ENCODE data around the gene CPSF4.

DNA sequence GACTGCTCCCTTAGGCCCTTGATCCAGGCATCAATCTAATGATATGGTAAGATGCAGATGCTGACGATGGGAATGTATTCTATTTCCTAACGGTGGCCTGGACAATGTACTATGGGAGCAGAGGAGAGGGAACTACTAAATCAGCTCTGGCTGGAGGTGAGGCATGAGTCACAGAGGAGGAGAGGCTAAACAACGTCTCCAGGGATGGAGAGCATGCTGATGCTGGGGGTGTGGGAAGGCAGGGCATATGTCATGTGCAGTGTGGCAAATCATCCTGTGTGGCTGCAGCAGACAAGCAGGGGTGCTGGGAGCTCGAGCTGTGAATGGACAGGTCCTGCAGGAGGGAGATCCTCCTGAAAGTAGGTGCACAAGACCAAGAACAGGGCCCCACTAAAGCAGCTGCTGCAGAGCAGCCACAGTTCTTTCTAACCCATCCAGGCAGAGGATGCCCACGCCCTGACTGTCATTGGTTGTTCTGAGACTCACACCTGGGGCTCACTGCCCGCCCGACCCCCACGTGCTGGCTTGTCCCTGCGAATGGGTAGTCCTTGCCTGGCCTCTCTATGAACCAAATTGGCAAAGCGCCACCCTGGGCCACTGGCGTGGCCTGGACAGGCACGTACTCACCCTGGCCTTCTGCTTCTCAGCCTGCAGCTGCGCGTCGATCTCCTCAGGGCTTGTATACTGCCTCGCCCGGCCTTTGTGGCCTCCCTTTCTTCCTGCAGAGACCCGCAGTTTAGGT lies 34.3 kb upstream of the CPSF4 start:
- TF ChIP-seq, protein P1, sequence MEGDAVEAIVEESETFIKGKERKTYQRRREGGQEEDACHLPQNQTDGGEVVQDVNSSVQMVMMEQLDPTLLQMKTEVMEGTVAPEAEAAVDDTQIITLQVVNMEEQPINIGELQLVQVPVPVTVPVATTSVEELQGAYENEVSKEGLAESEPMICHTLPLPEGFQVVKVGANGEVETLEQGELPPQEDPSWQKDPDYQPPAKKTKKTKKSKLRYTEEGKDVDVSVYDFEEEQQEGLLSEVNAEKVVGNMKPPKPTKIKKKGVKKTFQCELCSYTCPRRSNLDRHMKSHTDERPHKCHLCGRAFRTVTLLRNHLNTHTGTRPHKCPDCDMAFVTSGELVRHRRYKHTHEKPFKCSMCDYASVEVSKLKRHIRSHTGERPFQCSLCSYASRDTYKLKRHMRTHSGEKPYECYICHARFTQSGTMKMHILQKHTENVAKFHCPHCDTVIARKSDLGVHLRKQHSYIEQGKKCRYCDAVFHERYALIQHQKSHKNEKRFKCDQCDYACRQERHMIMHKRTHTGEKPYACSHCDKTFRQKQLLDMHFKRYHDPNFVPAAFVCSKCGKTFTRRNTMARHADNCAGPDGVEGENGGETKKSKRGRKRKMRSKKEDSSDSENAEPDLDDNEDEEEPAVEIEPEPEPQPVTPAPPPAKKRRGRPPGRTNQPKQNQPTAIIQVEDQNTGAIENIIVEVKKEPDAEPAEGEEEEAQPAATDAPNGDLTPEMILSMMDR (IDR thresholded peaks at IDR 0.05) = no peak
- TF ChIP-seq EP300 (IDR thresholded peaks at IDR 0.05) (no peak), POLR2A (IDR thresholded peaks at IDR 0.05) (no peak)

Measured in tibial nerve (tissue), 4 donors.